K562 (cell line): ENCODE results near the gene IL17RC. TPM values are rescaled to one million over a fixed set of nuclear protein-coding genes. Genes with fewer than 3 reads are reported as not detected.

Source experiments
- ADNP ChIP-seq: fragments of 200-800 bp; sonication (Bioruptor generic); IDR thresholded peaks from 2 replicates; pipeline ENCODE4 v1.6.1; 2016; ENCODE audit warnings: missing genetic modification characterization, missing compliant biosample characterization
- ASH1L ChIP-seq: fragments of 450-650 bp; IDR thresholded peaks from 2 replicates; pipeline ENCODE4 v1.6.1; 2018; ENCODE audit warnings: borderline replicate concordance, mild to moderate bottlenecking, low read depth; ENCODE audit not compliant: partially characterized antibody
- ATF4 ChIP-seq: fragments of 450-650 bp; formaldehyde crosslinking; IDR thresholded peaks from 2 replicates; pipeline ENCODE4 v1.4.0; 2022; ENCODE audit warnings: mild to moderate bottlenecking, moderate library complexity
- BCOR ChIP-seq: fragments of 450-650 bp; IDR thresholded peaks from 2 replicates; pipeline ENCODE4 v1.6.1; 2016
- BRD4 ChIP-seq: fragments of 200-600 bp; sonication (generic); IDR thresholded peaks from 2 replicates; pipeline ENCODE4 v1.6.1; 2017; ENCODE audit warnings: inconsistent platforms
- CBX1 ChIP-seq: sonication (generic); IDR thresholded peaks from 2 replicates; pipeline ENCODE4 v1.6.1; 2016; ENCODE audit warnings: antibody characterized with exemption, low read depth, mild to moderate bottlenecking
- CEBPB ChIP-seq: fragments of 450-650 bp; IDR thresholded peaks from 2 replicates; pipeline ENCODE4 v1.6.1; 2016; ENCODE audit warnings: missing genetic modification characterization, missing compliant biosample characterization
- DACH1 ChIP-seq: fragments of 450-650 bp; IDR thresholded peaks from 2 replicates; pipeline ENCODE4 v1.6.1; 2018; ENCODE audit not compliant: partially characterized antibody
- HDAC2 ChIP-seq: fragments of 450-650 bp; IDR thresholded peaks from 2 replicates; pipeline ENCODE4 v1.6.1; 2016; ENCODE audit warnings: mild to moderate bottlenecking
- KDM1A ChIP-seq, 2 experiments: fragments of 450-650 bp; IDR thresholded peaks; 2 replicates each; pipeline ENCODE4 v1.6.1; 2016; ENCODE audit warnings: mild to moderate bottlenecking in 2 of 2
- MYNN ChIP-seq, 2 experiments: sonication (generic); formaldehyde crosslinking in 1 of 2; IDR thresholded peaks; 2 replicates each; pipeline versions ENCODE4 v1.5.0 to v1.6.1; 2016 to 2020; ENCODE audit warnings: antibody characterized with exemption in 1 of 2, missing genetic modification reagents in 1 of 2
- POLR2A ChIP-seq: fragments of 450-650 bp; conservative IDR thresholded peaks from 2 replicates; pipeline ENCODE4 v1.6.1; 2016
- PTBP1 ChIP-seq: fragments of 200-400 bp; formaldehyde crosslinking; IDR thresholded peaks from 2 replicates; pipeline ENCODE4 v1.6.1; 2017; ENCODE audit warnings: low read depth, low read length
- RBM34 ChIP-seq: fragments of 200-400 bp; formaldehyde crosslinking; IDR thresholded peaks from 2 replicates; pipeline ENCODE4 v1.6.1; 2018; ENCODE audit warnings: low read length, borderline replicate concordance; ENCODE audit not compliant: insufficient read depth
- RCOR1 ChIP-seq, 2 experiments: IDR thresholded peaks; 2 replicates each; pipeline ENCODE4 v1.6.1; 2012; ENCODE audit warnings: low read depth in 2 of 2, low read length in 2 of 2, borderline replicate concordance in 1 of 2, improper control_type of control experiment in 1 of 2
- SETDB1 ChIP-seq: IDR thresholded peaks from one replicate; pipeline ENCODE4 v1.6.1; 2012; ENCODE audit warnings: low read length, control low read depth, inconsistent platforms
- SMARCA5 ChIP-seq: fragments of 450-650 bp; IDR thresholded peaks from 2 replicates; pipeline ENCODE4 v1.6.1; 2016
- ZFP36 ChIP-seq: fragments of 150-350 bp; IDR thresholded peaks from 2 replicates; pipeline ENCODE4 v1.6.1; 2018; ENCODE audit warnings: low read length, low read depth; ENCODE audit not compliant: partially characterized antibody
- ZNF12 ChIP-seq: sonication (generic); formaldehyde crosslinking; IDR thresholded peaks from 2 replicates; pipeline ENCODE4 v1.4.0; 2020; ENCODE audit warnings: mild to moderate bottlenecking, missing genetic modification reagents
- ZNF384 ChIP-seq: IDR thresholded peaks from 2 replicates; pipeline ENCODE4 v1.6.1; 2012; ENCODE audit warnings: low read depth, low read length, improper control_type of control experiment
- polyA plus RNA-seq, 8 experiments: library from polyadenylated mRNA; depleted of rRNA in 4 of 8; stranded (reverse) in 5 of 8; unstranded in 3 of 8; fragments of >200 nt; fragmentation: Nextera tagmentation in 2 of 8; fragmentation: Illumina TruSeq in 1 of 8; extraction: Ambion mirVana in 2 of 8; extraction: Trizol in 1 of 8; gene quantifications; 2 replicates each; pipeline versions ENCODE4 v1.2.1 to v1.2.3, GENCODE V29; 2011 to 2014; ENCODE audit warnings: inconsistent platforms in 1 of 8, missing spikeins in 1 of 8
- total RNA-seq, 7 experiments: library from RNA; depleted of rRNA in 6 of 7; stranded (reverse); fragments of >200 nt in 6 of 7; fragmentation: Illumina TruSeq in 2 of 7; extraction: Trizol in 2 of 7; gene quantifications; 2 replicates each; pipeline versions ENCODE4 v1.2.1 to v1.2.3, GENCODE V29; 2011 to 2021; ENCODE audit warnings: low replicate concordance in 1 of 7
- TF ChIP-seq, protein P1 (sequence below), 2 experiments: fragments of 150-350 bp in 1 of 2; IDR thresholded peaks; 2 replicates each; pipeline ENCODE4 v1.6.1; 2012 to 2016; ENCODE audit warnings: low read depth in 2 of 2, low read length in 2 of 2, mild to moderate bottlenecking in 1 of 2, moderate library complexity in 1 of 2
- TF ChIP-seq, protein P2 (sequence below): fragments of 450-650 bp; IDR thresholded peaks from 2 replicates; pipeline ENCODE4 v1.6.1; 2016; ENCODE audit warnings: antibody characterized with exemption
- TF ChIP-seq, protein P3 (sequence below): sonication (generic); formaldehyde crosslinking; IDR thresholded peaks from 2 replicates; pipeline ENCODE4 v1.9.0; 2022; ENCODE audit warnings: mild to moderate bottlenecking, missing genetic modification reagents

The IL17RC gene
- total and polyA plus RNA-seq, 9 of the 15 experiments (the other 6 are each of a cell fraction or from before 2014, with no cell fraction given): 0.15 to 11.4 (median 7.1) TPM; not detected in 1

DNA sequence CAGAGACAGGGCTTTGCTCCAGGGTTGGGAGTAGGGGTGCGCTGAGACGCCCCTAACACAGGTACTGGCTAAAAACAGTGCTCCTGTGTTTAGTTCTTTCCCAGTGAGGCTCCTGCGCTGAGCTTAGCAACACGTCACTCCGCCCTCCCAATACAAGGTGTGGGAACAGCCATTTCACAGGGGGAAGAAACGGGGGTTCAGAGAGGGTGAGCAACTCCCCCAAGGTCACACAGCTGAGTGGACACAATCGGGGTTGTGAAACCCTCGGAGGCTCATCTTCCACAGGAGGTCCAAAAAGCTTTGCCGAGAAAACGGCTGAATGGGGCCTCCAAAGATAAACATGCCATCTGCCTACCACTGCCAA is 34.7 kb downstream of the IL17RC start (continued):
- TF ChIP-seq, protein P1, sequence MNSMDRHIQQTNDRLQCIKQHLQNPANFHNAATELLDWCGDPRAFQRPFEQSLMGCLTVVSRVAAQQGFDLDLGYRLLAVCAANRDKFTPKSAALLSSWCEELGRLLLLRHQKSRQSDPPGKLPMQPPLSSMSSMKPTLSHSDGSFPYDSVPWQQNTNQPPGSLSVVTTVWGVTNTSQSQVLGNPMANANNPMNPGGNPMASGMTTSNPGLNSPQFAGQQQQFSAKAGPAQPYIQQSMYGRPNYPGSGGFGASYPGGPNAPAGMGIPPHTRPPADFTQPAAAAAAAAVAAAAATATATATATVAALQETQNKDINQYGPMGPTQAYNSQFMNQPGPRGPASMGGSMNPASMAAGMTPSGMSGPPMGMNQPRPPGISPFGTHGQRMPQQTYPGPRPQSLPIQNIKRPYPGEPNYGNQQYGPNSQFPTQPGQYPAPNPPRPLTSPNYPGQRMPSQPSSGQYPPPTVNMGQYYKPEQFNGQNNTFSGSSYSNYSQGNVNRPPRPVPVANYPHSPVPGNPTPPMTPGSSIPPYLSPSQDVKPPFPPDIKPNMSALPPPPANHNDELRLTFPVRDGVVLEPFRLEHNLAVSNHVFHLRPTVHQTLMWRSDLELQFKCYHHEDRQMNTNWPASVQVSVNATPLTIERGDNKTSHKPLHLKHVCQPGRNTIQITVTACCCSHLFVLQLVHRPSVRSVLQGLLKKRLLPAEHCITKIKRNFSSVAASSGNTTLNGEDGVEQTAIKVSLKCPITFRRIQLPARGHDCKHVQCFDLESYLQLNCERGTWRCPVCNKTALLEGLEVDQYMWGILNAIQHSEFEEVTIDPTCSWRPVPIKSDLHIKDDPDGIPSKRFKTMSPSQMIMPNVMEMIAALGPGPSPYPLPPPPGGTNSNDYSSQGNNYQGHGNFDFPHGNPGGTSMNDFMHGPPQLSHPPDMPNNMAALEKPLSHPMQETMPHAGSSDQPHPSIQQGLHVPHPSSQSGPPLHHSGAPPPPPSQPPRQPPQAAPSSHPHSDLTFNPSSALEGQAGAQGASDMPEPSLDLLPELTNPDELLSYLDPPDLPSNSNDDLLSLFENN (IDR thresholded peaks at IDR 0.05; ENCODE audit: low read depth in 2 of 2, low read length in 2 of 2): no peak
- TF ChIP-seq DACH1 (peak; percentile 14), RCOR1 (IDR thresholded peaks at IDR 0.05; ENCODE audit: borderline replicate concordance in 1 of 2, low read depth in 2 of 2, low read length in 2 of 2) (peak in 1 of 2 experiments; percentile 71; a peak in 2 of 4 replicates), POLR2A (no peak), ZFP36 (peak; percentile 97), KDM1A (IDR thresholded peaks at IDR 0.05) (peak; percentile 39 to 82), ASH1L (no peak), ATF4 (CRISPR knock-in tag) (no peak), MYNN (IDR thresholded peaks at IDR 0.05) (no peak), MYNN (CRISPR knock-in tag; IDR thresholded peaks at IDR 0.05) (no peak), RBM34 (no peak), SMARCA5 (peak; percentile 97), ADNP (tag) (peak; percentile 14; the same call in 1 of the 2 replicates), ZNF384 (no peak), CBX1 (peak; percentile 44; the same call in 1 of the 2 replicates), ZNF12 (CRISPR knock-in tag) (0 out of 2 replicates have a peak, but pooled peaks have one; percentile 52), CEBPB (tag) (peak; percentile 50), SETDB1 (no peak), BCOR (peak; percentile 96), HDAC2 (peak; percentile 52; the same call in 1 of the 2 replicates), BRD4 (0 out of 2 replicates have a peak, but pooled peaks have one; percentile 39), PTBP1 (peak; percentile 95)
- TF ChIP-seq, protein P2, sequence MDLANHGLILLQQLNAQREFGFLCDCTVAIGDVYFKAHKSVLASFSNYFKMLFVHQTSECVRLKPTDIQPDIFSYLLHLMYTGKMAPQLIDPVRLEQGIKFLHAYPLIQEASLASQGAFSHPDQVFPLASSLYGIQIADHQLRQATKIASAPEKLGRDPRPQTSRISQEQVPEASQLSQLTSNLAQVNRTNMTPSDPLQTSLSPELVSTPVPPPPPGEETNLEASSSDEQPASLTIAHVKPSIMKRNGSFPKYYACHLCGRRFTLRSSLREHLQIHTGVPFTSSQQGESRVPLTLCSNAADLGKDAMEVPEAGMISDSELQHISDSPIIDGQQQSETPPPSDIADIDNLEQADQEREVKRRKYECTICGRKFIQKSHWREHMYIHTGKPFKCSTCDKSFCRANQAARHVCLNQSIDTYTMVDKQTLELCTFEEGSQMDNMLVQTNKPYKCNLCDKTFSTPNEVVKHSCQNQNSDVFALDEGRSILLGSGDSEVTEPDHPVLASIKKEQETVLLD: 0 out of 2 replicates have a peak, but pooled peaks have one; percentile 29
- TF ChIP-seq, protein P3, sequence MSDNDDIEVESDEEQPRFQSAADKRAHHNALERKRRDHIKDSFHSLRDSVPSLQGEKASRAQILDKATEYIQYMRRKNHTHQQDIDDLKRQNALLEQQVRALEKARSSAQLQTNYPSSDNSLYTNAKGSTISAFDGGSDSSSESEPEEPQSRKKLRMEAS (CRISPR knock-in tag): no peak
